Measurements from ENCODE around the gene CLIP4.

DNA sequence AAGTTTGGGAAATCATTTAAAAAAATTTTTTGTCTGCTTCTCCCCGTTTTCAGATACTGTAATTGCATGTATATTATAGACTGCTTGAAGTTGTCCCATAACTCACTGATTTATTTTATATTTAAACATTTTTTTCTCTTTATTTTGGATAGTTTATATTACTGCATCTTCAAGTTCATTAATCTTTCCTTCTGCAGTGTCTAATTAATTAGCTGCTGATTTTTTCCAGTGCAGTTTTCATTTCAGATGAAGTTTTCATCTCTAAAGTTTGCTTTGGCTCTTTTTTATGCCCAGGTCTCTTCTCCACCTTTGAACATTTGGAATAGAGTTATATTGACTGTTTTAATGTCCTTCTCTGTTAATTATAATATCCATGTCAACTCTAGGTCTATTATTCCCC, 9.3 kb downstream of the CLIP4 start:
- TF ChIP-seq, protein P1, sequence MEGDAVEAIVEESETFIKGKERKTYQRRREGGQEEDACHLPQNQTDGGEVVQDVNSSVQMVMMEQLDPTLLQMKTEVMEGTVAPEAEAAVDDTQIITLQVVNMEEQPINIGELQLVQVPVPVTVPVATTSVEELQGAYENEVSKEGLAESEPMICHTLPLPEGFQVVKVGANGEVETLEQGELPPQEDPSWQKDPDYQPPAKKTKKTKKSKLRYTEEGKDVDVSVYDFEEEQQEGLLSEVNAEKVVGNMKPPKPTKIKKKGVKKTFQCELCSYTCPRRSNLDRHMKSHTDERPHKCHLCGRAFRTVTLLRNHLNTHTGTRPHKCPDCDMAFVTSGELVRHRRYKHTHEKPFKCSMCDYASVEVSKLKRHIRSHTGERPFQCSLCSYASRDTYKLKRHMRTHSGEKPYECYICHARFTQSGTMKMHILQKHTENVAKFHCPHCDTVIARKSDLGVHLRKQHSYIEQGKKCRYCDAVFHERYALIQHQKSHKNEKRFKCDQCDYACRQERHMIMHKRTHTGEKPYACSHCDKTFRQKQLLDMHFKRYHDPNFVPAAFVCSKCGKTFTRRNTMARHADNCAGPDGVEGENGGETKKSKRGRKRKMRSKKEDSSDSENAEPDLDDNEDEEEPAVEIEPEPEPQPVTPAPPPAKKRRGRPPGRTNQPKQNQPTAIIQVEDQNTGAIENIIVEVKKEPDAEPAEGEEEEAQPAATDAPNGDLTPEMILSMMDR (conservative IDR thresholded peaks at IDR 0.05; ENCODE audit: low read length), result no peak
- no peak for TF ChIP-seq EZH2phosphoT487 (IDR thresholded peaks at IDR 0.05; ENCODE audit: borderline replicate concordance)

Measured in Loucy (cell line).